ENCODE data around the gene C5AR1. TPM values are rescaled to one million over a fixed set of nuclear protein-coding genes. Genes with fewer than 3 reads are reported as not detected.

Gene C5AR1
- total RNA-seq, 1 experiment from 2014 or later: 0.92 TPM

DNA sequence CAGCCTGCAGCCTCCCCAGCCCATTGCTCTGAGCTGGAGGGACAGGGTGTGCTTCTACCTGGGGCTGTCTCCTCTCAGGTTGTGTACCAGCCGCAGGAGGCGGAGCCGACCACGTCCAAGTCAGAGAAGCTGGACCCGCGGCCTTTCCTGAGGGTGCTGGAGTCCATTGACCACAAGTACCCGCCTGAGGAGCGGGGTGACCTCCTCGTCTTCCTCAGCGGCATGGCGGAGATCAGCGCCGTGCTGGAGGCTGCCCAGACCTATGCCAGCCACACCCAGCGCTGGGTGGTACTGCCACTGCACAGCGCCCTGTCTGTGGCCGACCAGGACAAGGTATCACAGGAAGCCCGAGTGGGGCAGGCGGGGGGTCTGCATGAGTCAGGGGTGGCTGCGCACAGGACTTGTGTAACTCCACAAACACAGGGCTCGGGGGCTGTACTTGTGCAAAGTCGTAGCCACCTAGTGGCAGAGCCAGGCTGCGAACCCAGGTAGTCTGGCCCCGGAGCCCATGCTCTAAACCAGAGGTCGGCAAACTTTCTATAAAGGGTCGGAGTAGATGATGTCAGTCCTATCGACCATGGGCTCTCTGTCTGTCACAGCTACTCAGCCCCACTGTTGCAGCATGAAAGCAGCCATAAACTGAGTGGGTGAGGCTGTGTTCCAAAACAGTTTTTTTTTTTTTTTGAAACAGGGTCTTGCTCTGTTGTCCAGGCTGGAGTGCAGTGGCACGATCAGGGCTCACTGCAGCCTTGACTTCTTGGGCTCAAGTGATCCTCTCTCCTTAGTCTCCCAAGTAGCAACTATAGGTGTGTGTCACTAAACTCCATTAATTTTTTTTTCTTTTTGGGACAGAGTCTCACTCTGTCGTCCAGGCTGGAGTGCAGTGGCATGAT, 48.4 kb downstream of the C5AR1 start:
- no peak for DNase-seq (ENCODE audit: low spot score)
- no peak overlapping the region for H3K27ac ChIP-seq (ENCODE audit: low read depth, low read length, poor library complexity, severe bottlenecking)
- TF ChIP-seq, protein P1, sequence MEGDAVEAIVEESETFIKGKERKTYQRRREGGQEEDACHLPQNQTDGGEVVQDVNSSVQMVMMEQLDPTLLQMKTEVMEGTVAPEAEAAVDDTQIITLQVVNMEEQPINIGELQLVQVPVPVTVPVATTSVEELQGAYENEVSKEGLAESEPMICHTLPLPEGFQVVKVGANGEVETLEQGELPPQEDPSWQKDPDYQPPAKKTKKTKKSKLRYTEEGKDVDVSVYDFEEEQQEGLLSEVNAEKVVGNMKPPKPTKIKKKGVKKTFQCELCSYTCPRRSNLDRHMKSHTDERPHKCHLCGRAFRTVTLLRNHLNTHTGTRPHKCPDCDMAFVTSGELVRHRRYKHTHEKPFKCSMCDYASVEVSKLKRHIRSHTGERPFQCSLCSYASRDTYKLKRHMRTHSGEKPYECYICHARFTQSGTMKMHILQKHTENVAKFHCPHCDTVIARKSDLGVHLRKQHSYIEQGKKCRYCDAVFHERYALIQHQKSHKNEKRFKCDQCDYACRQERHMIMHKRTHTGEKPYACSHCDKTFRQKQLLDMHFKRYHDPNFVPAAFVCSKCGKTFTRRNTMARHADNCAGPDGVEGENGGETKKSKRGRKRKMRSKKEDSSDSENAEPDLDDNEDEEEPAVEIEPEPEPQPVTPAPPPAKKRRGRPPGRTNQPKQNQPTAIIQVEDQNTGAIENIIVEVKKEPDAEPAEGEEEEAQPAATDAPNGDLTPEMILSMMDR (conservative IDR thresholded peaks at IDR 0.05; ENCODE audit: low read depth, low read length): peak; percentile 31; the same call in 1 of the 2 replicates
- TF ChIP-seq EZH2 (IDR thresholded peaks at IDR 0.05; ENCODE audit: borderline replicate concordance, low read depth, low read length, poor library complexity, severe bottlenecking): no peak
- H3K4me1 ChIP-seq (ENCODE audit: insufficient read depth, low read length, poor library complexity, severe bottlenecking): no peaks in the 10 kb centered on the region
- H3K27me3 ChIP-seq (replicated peaks; ENCODE audit: insufficient read depth, low read depth, low read length, poor library complexity): no peaks in the 10 kb centered on the region
- H3K9me3 ChIP-seq (ENCODE audit: low read depth, low read length, poor library complexity, severe bottlenecking): no peaks in the 10 kb centered on the region
- intact Hi-C loops (cut with micrococcal nuclease; ENCODE audit: unreplicated experiment): no loop called here
- no TSS peak for BruUV-seq (replicated peaks)
- ChIA-PET CTCF (no interaction called here), POLR2A (ENCODE audit: low non-redundant PET) (no interaction called here)
- peaks cover 89% of the 10 kb centered on the region for H3K36me3 ChIP-seq (ENCODE audit: insufficient read depth, low read length, poor library complexity, severe bottlenecking)
- H3K4me3 ChIP-seq (ENCODE audit: low read depth, low read length, poor library complexity, severe bottlenecking): no peak overlapping the region

DNA sequence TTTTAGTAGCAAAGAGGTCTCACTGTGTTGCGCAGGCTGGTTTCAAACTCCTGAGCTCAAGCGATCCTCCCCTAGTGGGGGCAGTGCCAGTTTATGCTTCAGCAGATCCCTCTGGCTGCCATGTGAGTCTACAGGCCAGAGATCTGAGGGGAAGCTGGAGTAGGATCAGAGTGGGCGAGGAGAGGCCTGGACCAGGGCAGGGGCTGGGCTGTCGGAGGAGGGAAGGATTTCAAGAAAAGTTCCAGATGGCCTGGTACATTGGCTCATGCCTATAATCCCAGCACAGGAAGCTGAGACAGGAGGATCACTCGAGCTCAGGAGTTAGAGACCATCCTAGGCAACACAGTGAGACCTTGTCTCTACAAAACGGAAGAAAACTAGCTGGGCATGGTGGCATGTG, 49.3 kb downstream of the C5AR1 start:
- CTCF ChIA-PET: interaction anchor here (0.5 kb wide), 1 partner anchor 77 kb away, joined by 3 read pairs; no protein-coding TSS in a partner anchor
- DNase-seq (ENCODE audit: low spot score): no peak
- TF ChIP-seq, protein P1 (conservative IDR thresholded peaks at IDR 0.05; ENCODE audit: low read depth, low read length): no peak
- TF ChIP-seq EZH2 (IDR thresholded peaks at IDR 0.05; ENCODE audit: borderline replicate concordance, low read depth, low read length, poor library complexity, severe bottlenecking): no peak
- Histone ChIP-seq H3K4me3 (ENCODE audit: low read depth, low read length, poor library complexity, severe bottlenecking) (no peak overlapping the region), H3K9me3 (ENCODE audit: low read depth, low read length, poor library complexity, severe bottlenecking) (no peaks in the 10 kb centered on the region), H3K27ac (ENCODE audit: low read depth, low read length, poor library complexity, severe bottlenecking) (no peak overlapping the region), H3K27me3 (replicated peaks; ENCODE audit: insufficient read depth, low read depth, low read length, poor library complexity) (no peaks in the 10 kb centered on the region), H3K4me1 (ENCODE audit: insufficient read depth, low read length, poor library complexity, severe bottlenecking) (no peaks in the 10 kb centered on the region), H3K36me3 (ENCODE audit: insufficient read depth, low read length, poor library complexity, severe bottlenecking) (peaks cover 89% of the 10 kb centered on the region)
- intact Hi-C loops (cut with micrococcal nuclease; ENCODE audit: unreplicated experiment): no loop called here
- POLR2A ChIA-PET (ENCODE audit: low non-redundant PET): no interaction called here
- no TSS peak for BruUV-seq (replicated peaks)

DNA sequence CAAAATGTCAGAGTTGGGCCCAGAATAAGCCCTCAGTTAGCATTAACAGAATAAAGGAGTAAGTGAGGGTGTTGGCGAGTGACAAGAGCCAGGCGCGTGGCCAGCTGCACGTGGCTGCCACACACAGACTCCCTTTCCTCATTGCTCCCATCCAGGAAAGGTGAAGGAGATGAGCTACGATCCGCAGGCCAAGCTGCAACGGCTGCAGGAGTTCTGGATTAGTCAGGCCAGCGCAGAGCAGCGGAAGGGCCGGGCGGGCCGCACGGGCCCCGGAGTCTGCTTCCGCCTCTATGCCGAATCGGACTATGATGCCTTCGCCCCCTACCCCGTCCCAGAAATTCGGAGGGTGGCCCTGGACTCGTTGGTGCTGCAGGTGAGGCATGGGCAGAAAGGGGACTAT, 52.7 kb downstream of the C5AR1 start:
- no peak for DNase-seq (ENCODE audit: low spot score)
- TF ChIP-seq, protein P1 (conservative IDR thresholded peaks at IDR 0.05; ENCODE audit: low read depth, low read length): no peak
- no peak for TF ChIP-seq EZH2 (IDR thresholded peaks at IDR 0.05; ENCODE audit: borderline replicate concordance, low read depth, low read length, poor library complexity, severe bottlenecking)
- ChIA-PET POLR2A (ENCODE audit: low non-redundant PET) (no interaction called here), CTCF (no interaction called here)
- Histone ChIP-seq H3K4me1 (ENCODE audit: insufficient read depth, low read length, poor library complexity, severe bottlenecking) (no peaks in the 10 kb centered on the region), H3K36me3 (ENCODE audit: insufficient read depth, low read length, poor library complexity, severe bottlenecking) (peaks cover 73% of the 10 kb centered on the region), H3K9me3 (ENCODE audit: low read depth, low read length, poor library complexity, severe bottlenecking) (no peaks in the 10 kb centered on the region), H3K4me3 (ENCODE audit: low read depth, low read length, poor library complexity, severe bottlenecking) (no peak overlapping the region), H3K27ac (ENCODE audit: low read depth, low read length, poor library complexity, severe bottlenecking) (no peak overlapping the region), H3K27me3 (replicated peaks; ENCODE audit: insufficient read depth, low read depth, low read length, poor library complexity) (no peaks in the 10 kb centered on the region)
- BruUV-seq (replicated peaks): no TSS peak
- intact Hi-C loops (cut with micrococcal nuclease; ENCODE audit: unreplicated experiment): no loop called here
